HG02981 (cell line): Measurements from ENCODE around the gene P2RY6.

Source experiments
- ATAC-seq: cut with Tn5 transposase; IDR thresholded peaks from one replicate; pipeline ENCODE4 v1.9.1; 2021; ENCODE audit warnings: mild to moderate bottlenecking, moderate library complexity; ENCODE audit not compliant: unreplicated experiment

P2RY6 gene

GRCh38 chr11:73331138-73331916, 59.2 kb downstream of the P2RY6 start:
- ATAC-seq, result no peak

- ATAC-seq, result no peak
Measured at GRCh38 chr11:73333173-73333572, 61.0 kb downstream of the P2RY6 start.

- ATAC-seq, result no peak
Measured at GRCh38 chr11:73333640-73334383, 61.7 kb downstream of the P2RY6 start.

GRCh38 chr11:73334384-73335203, 62.5 kb downstream of the P2RY6 start:
- no peak for ATAC-seq

GRCh38 chr11:73335204-73335923, 63.2 kb downstream of the P2RY6 start:
- ATAC-seq, result no peak

- ATAC-seq, result no peak
Measured at GRCh38 chr11:73337846-73338245, 65.7 kb downstream of the P2RY6 start.

GRCh38 chr11:73338279-73338678, 66.1 kb downstream of the P2RY6 start:
- ATAC-seq, result no peak

GRCh38 chr11:73340164-73340563, 68.0 kb downstream of the P2RY6 start:
- no peak for ATAC-seq

GRCh38 chr11:73342633-73343032, 70.5 kb downstream of the P2RY6 start:
- no peak for ATAC-seq

- no peak for ATAC-seq
Measured at GRCh38 chr11:73343076-73343873, 71.1 kb downstream of the P2RY6 start.

- ATAC-seq, result no peak
Measured at GRCh38 chr11:73344191-73344607, 72.1 kb downstream of the P2RY6 start.

GRCh38 chr11:73345481-73346160, 73.5 kb downstream of the P2RY6 start:
- no peak for ATAC-seq

- ATAC-seq, result no peak
Measured at GRCh38 chr11:73346186-73346935, 74.2 kb downstream of the P2RY6 start.

- no peak for ATAC-seq
Measured at GRCh38 chr11:73347067-73347466, 74.9 kb downstream of the P2RY6 start.
